Body of pancreas (tissue), 4 donors: ENCODE measurements around the gene ADGRL2.

ENCODE experiments used
- POLR2A ChIP-seq, 3 donors: fragments of 450-650 bp; IDR thresholded peaks; one replicate each; pipeline ENCODE4 v1.6.1; 2016; ENCODE audit warnings: antibody characterized with exemption in 3 of 3, mild to moderate bottlenecking in 2 of 3
- TF ChIP-seq, protein P1 (sequence below), 7 experiments: fragments of 450-650 bp in 4 of 7; fragments of 200-600 bp in 3 of 7; sonication (generic) in 3 of 7; IDR thresholded peaks; one replicate each; pipeline ENCODE4 v1.5.1; 2016 to 2019; ENCODE audit warnings: antibody characterized with exemption in 7 of 7

DNA sequence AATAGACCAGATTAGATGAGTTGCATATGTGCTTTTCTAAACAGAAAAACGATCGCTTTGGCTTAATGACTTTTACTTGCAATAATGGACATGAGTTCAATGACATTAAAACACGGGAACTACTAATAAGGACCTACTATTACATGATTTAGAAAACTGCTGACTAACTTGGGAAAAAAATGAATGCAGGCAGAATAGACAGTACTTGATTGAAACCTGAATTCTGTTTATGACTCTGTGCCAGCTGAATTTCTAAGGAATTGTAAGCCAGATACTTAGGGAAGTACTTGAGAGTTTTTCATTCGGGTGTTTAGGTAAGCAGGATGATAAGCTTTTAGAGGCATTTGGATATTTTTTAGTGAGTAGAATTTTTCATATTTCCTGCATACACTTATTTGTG, 12.0 kb downstream of the ADGRL2 start:
- TF ChIP-seq, protein P1, sequence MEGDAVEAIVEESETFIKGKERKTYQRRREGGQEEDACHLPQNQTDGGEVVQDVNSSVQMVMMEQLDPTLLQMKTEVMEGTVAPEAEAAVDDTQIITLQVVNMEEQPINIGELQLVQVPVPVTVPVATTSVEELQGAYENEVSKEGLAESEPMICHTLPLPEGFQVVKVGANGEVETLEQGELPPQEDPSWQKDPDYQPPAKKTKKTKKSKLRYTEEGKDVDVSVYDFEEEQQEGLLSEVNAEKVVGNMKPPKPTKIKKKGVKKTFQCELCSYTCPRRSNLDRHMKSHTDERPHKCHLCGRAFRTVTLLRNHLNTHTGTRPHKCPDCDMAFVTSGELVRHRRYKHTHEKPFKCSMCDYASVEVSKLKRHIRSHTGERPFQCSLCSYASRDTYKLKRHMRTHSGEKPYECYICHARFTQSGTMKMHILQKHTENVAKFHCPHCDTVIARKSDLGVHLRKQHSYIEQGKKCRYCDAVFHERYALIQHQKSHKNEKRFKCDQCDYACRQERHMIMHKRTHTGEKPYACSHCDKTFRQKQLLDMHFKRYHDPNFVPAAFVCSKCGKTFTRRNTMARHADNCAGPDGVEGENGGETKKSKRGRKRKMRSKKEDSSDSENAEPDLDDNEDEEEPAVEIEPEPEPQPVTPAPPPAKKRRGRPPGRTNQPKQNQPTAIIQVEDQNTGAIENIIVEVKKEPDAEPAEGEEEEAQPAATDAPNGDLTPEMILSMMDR (IDR thresholded peaks at IDR 0.05): no peak
- TF ChIP-seq POLR2A (IDR thresholded peaks at IDR 0.05): no peak
